HL-60 (cell line): ENCODE results near the gene TPST1.

Source experiments
- DNase-seq, 2 experiments: peaks; one replicate each; pipeline ENCODE4 v3.0.0-alpha.2; 2010 to 2020; ENCODE audit warnings: low read depth in 1 of 2, low spot score in 1 of 2
- H3K27ac ChIP-seq: fragments of 250-450 bp; sonication (Bioruptor Pico); replicated peaks from 2 replicates; pipeline ENCODE4 v1.5.1; 2020; ENCODE audit warnings: mild to moderate bottlenecking, moderate library complexity
- H3K27me3 ChIP-seq: fragments of 250-450 bp; sonication (Bioruptor Pico); 2 replicates; pipeline ENCODE4 v1.5.1; 2021; ENCODE audit warnings: mild to moderate bottlenecking, moderate library complexity; ENCODE audit not compliant: insufficient read depth, poor library complexity, severe bottlenecking
- H3K4me3 ChIP-seq: replicated peaks from 2 replicates; pipeline ENCODE4 v1.5.1; 2011; ENCODE audit warnings: mild to moderate bottlenecking, control low read depth, low read length; ENCODE audit not compliant: insufficient read depth
- CTCF ChIP-seq: IDR thresholded peaks from one replicate; pipeline ENCODE4 v1.5.1; 2011; ENCODE audit warnings: low read length, control low read depth, inconsistent platforms; ENCODE audit not compliant: insufficient read depth
- GABPA ChIP-seq: IDR thresholded peaks from 2 replicates; pipeline ENCODE4 v1.6.1; 2012; ENCODE audit warnings: low read depth
- POLR2AphosphoS5 ChIP-seq: IDR thresholded peaks from 2 replicates; pipeline ENCODE4 v1.6.1; 2012; ENCODE audit warnings: low read depth
- REST ChIP-seq: IDR thresholded peaks from 2 replicates; pipeline ENCODE4 v1.6.1; 2012; ENCODE audit warnings: low read depth; ENCODE audit not compliant: insufficient replicate concordance
- SPI1 ChIP-seq: IDR thresholded peaks from 2 replicates; pipeline ENCODE4 v1.6.1; 2012; ENCODE audit warnings: low read depth, mild to moderate bottlenecking, borderline replicate concordance

The TPST1 gene

GRCh38 chr7:66261941-66262340 lies 56.8 kb downstream of the TPST1 start:
- Histone ChIP-seq H3K4me3 (no peak overlapping the region), H3K27ac (no peak overlapping the region), H3K27me3 (no peaks in the 10 kb centered on the region)
- DNase-seq = no peak
- TF ChIP-seq CTCF (no peak), POLR2AphosphoS5 (no peak), GABPA (no peak), SPI1 (no peak), REST (no peak)

- TF ChIP-seq GABPA = no peak
- TF ChIP-seq CTCF = no peak
- TF ChIP-seq REST = no peak
- TF ChIP-seq SPI1 = no peak
- no peak for TF ChIP-seq POLR2AphosphoS5
- Histone ChIP-seq H3K4me3 (no peak overlapping the region), H3K27ac (no peak overlapping the region), H3K27me3 (no peaks in the 10 kb centered on the region)
- DNase-seq = no peak
These were observed 58.8 kb downstream of the TPST1 start for GRCh38 chr7:66263936-66264335.

GRCh38 chr7:66265566-66265965 lies 60.4 kb downstream of the TPST1 start:
- no peak for TF ChIP-seq REST
- no peak for TF ChIP-seq SPI1
- TF ChIP-seq GABPA = no peak
- TF ChIP-seq POLR2AphosphoS5 = no peak
- no peak for TF ChIP-seq CTCF
- Histone ChIP-seq H3K27me3 (no peaks in the 10 kb centered on the region), H3K4me3 (no peak overlapping the region), H3K27ac (no peak overlapping the region)
- no peak for DNase-seq
